Erythroblast (primary cell): ENCODE measurements around the gene SERPINF2.

ENCODE experiments used
- GATA1 ChIP-seq: IDR thresholded peaks from 2 replicates; pipeline ENCODE4 v1.6.1; 2011; ENCODE audit warnings: low read depth, mild to moderate bottlenecking, control low read depth, low read length, moderate library complexity
- POLR2A ChIP-seq: IDR thresholded peaks from 2 replicates; pipeline ENCODE4 v1.6.1; 2011; ENCODE audit warnings: mild to moderate bottlenecking, low read length

- TF ChIP-seq POLR2A (no peak), GATA1 (no peak)
Measured at GRCh38 chr17:1727876-1728630, 14.6 kb upstream of the SERPINF2 start.
